Measurements from ENCODE around the gene VEGFA. TPM values are rescaled to one million over a fixed set of nuclear protein-coding genes. Genes with fewer than 3 reads are reported as not detected.

The VEGFA gene
- total RNA-seq, 1 experiment from 2014 or later: 407 TPM

DNA sequence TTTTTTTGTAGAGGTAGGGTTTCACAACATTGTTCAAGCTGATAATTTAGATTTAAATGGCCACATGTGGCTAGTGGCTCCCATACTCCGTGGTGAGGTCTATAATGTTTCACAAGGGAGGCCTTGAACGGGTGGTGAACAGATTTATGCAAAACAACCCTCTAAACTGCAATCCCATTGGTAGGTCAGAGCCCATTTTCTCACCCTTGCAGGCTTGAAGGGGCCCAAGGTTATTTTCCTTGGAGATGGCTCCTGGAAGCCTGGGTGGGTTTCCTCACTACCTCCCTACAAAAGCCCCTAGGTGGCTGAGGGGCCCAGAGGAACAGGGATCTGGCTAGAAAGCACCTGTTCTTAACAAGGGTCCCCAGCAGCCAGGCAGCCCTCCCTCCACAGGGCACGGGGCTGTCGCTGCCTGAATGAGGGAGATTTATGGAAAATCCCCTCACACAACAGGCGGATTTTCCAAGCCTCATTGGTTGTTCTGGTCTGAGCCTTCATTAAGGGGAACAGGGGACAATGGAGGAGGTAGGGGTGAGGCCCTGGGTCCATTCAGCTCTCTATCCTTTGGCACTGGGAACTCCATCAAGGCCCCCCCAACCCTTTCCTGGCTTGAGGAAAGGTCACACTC lies 64.6 kb downstream of the VEGFA start:
- BruUV-seq (replicated peaks): no TSS peak
- DNase-seq: no peak
- intact Hi-C loops (cut with micrococcal nuclease; ENCODE audit: unreplicated experiment): no loop called here
- H3K4me3 Mint-ChIP-seq (ENCODE audit: low read depth, unreplicated experiment): no peak overlapping the region
- no peak overlapping the region for H3K27ac Mint-ChIP-seq (ENCODE audit: unreplicated experiment)
- H3K4me1 Mint-ChIP-seq (ENCODE audit: low read depth, unreplicated experiment): peaks cover 81% of the 10 kb centered on the region
- H3K36me3 Mint-ChIP-seq (ENCODE audit: insufficient read depth, unreplicated experiment): peaks cover 7% of the 10 kb centered on the region
- H3K27me3 Mint-ChIP-seq (ENCODE audit: unreplicated experiment): no peaks in the 10 kb centered on the region
- CTCF ChIA-PET: interaction anchor here (0.9 to 1.3 kb wide), 2 partner anchors 15 to 21 kb away, joined by 3 read pairs; no protein-coding TSS in a partner anchor
- TF ChIP-seq, protein P1, sequence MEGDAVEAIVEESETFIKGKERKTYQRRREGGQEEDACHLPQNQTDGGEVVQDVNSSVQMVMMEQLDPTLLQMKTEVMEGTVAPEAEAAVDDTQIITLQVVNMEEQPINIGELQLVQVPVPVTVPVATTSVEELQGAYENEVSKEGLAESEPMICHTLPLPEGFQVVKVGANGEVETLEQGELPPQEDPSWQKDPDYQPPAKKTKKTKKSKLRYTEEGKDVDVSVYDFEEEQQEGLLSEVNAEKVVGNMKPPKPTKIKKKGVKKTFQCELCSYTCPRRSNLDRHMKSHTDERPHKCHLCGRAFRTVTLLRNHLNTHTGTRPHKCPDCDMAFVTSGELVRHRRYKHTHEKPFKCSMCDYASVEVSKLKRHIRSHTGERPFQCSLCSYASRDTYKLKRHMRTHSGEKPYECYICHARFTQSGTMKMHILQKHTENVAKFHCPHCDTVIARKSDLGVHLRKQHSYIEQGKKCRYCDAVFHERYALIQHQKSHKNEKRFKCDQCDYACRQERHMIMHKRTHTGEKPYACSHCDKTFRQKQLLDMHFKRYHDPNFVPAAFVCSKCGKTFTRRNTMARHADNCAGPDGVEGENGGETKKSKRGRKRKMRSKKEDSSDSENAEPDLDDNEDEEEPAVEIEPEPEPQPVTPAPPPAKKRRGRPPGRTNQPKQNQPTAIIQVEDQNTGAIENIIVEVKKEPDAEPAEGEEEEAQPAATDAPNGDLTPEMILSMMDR (IDR thresholded peaks at IDR 0.05; ENCODE audit: unreplicated experiment): no peak
- H3K9me3 Mint-ChIP-seq (ENCODE audit: low read depth, unreplicated experiment): no peaks in the 10 kb centered on the region

DNA sequence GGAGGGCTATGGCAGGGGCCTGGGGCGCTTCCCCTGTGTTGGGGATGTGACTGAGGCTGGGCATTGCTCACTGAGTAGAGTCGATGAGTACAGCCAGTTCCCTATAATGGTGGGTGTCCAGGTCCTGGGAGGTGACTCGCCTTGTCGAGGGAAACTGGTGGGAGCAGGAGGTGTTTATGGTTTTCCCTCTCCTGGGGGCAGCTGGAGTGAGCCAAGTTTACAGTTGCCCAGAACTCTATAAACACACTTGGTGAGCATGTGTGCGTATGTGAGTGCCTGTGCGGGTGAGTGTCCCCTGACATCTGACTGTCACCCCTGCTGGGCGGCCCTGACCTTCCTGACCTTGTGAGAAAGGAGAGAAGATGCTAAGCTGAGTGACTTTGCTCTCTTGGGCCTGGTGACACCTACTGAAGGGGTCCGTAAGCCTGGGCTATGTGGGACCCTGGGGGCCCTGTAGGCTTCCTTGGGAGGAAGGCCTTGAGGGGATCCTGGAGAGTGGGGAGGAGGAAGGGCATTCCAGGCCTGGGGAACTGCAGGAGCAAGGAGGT lies 65.9 kb downstream of the VEGFA start:
- DNase-seq: no peak
- intact Hi-C loops (cut with micrococcal nuclease; ENCODE audit: unreplicated experiment): no loop called here
- Mint-ChIP-seq H3K27me3 (ENCODE audit: unreplicated experiment) (no peaks in the 10 kb centered on the region), H3K36me3 (ENCODE audit: insufficient read depth, unreplicated experiment) (peaks cover 7% of the 10 kb centered on the region), H3K9me3 (ENCODE audit: low read depth, unreplicated experiment) (no peaks in the 10 kb centered on the region), H3K4me3 (ENCODE audit: low read depth, unreplicated experiment) (no peak overlapping the region), H3K4me1 (ENCODE audit: low read depth, unreplicated experiment) (peaks cover 72% of the 10 kb centered on the region), H3K27ac (ENCODE audit: unreplicated experiment) (no peak overlapping the region)
- no TSS peak for BruUV-seq (replicated peaks)
- CTCF ChIA-PET: interaction anchor here (0.9 to 1.5 kb wide), 2 partner anchors 20 kb away, joined by 3 to 4 read pairs; no protein-coding TSS in a partner anchor
- TF ChIP-seq, protein P1 (IDR thresholded peaks at IDR 0.05; ENCODE audit: unreplicated experiment): no peak

Other genes with a start within 250 kb of the VEGFA start
- 106 and 131 TPM in 2 replicates for gene XPO5, start 194.2 kb upstream of the VEGFA start, total RNA-seq (2022)
- gene POLH, start 194.0 kb upstream of the VEGFA start, total RNA-seq (2022): 25.7 and 31.9 TPM in 2 replicates
- gene GTPBP2, start 140.9 kb upstream of the VEGFA start, total RNA-seq (2022): 186 and 188 TPM in 2 replicates
- gene MAD2L1BP, start 134.4 kb upstream of the VEGFA start, total RNA-seq (2022): 48.2 and 53.2 TPM in 2 replicates
- gene RSPH9, start 125.2 kb upstream of the VEGFA start, total RNA-seq (2022): 0.15 and 0.19 TPM in 2 replicates
- 88.8 and 106 TPM in 2 replicates for gene MRPS18A, start 82.4 kb upstream of the VEGFA start, total RNA-seq (2022)